Activated T-cell treated with anti-CD3 and anti-CD28 coated beads, Interleukin-2, amount 50 U/mL, for 24 hours (primary cell): ENCODE measurements around the gene SLC25A13.
"Not testable (repeated sequence)": the region's sequence is repeated elsewhere in the genome, so short reads cannot be mapped to it uniquely, and the experiment has no call there.

Experiments used
- DNase-seq: peaks from one replicate; pipeline ENCODE4 v3.0.0-alpha.2; 2020
- H3K27ac Mint-ChIP-seq: 2 replicates; pipeline ENCODE4 v1.8.0; 2020; ENCODE audit warnings: mild to moderate bottlenecking, mixed read lengths
- H3K27me3 Mint-ChIP-seq: 2 replicates; pipeline ENCODE4 v1.8.0; 2020; ENCODE audit warnings: mixed read lengths
- H3K36me3 Mint-ChIP-seq: 2 replicates; pipeline ENCODE4 v1.8.0; 2020; ENCODE audit warnings: low read depth, mixed read lengths
- H3K4me1 Mint-ChIP-seq: 2 replicates; pipeline ENCODE4 v1.8.0; 2020; ENCODE audit warnings: low read depth, mixed read lengths
- H3K4me3 Mint-ChIP-seq: 2 replicates; pipeline ENCODE4 v1.8.0; 2020; ENCODE audit warnings: mild to moderate bottlenecking, moderate library complexity, mixed read lengths
- H3K9me3 Mint-ChIP-seq: 2 replicates; pipeline ENCODE4 v1.8.0; 2020; ENCODE audit warnings: mixed read lengths

Gene SLC25A13

GRCh38 chr7:96331775-96332174 lies 9.9 kb upstream of the SLC25A13 start:
- no peak for DNase-seq
- Mint-ChIP-seq H3K27ac (no peak overlapping the region), H3K4me3 (no peak overlapping the region), H3K4me1 (peaks cover 3% of the 10 kb centered on the region), H3K36me3 (no peaks in the 10 kb centered on the region), H3K27me3 (peaks cover 3% of the 10 kb centered on the region), H3K9me3 (no peaks in the 10 kb centered on the region)

- DNase-seq, result no peak
- Mint-ChIP-seq H3K9me3 (no peaks in the 10 kb centered on the region), H3K4me3 (no peak overlapping the region), H3K27me3 (peaks cover 3% of the 10 kb centered on the region), H3K27ac (no peak overlapping the region), H3K36me3 (no peaks in the 10 kb centered on the region), H3K4me1 (peaks cover 7% of the 10 kb centered on the region)
Observed at GRCh38 chr7:96331233-96331632, 9.3 kb upstream of the SLC25A13 start.

- Mint-ChIP-seq H3K36me3 (no peaks in the 10 kb centered on the region), H3K9me3 (no peaks in the 10 kb centered on the region), H3K4me3 (no peak overlapping the region), H3K27me3 (peaks cover 3% of the 10 kb centered on the region), H3K27ac (no peak overlapping the region), H3K4me1 (peaks cover 7% of the 10 kb centered on the region)
- no peak for DNase-seq
Observed at GRCh38 chr7:96330193-96330592, 8.3 kb upstream of the SLC25A13 start.

GRCh38 chr7:96329241-96329640 lies 7.3 kb upstream of the SLC25A13 start:
- no peak for DNase-seq
- Mint-ChIP-seq H3K27me3 (peaks cover 3% of the 10 kb centered on the region), H3K4me3 (no peak overlapping the region), H3K9me3 (no peaks in the 10 kb centered on the region), H3K36me3 (no peaks in the 10 kb centered on the region), H3K27ac (no peak overlapping the region), H3K4me1 (peaks cover 8% of the 10 kb centered on the region)

- Mint-ChIP-seq H3K9me3 (no peaks in the 10 kb centered on the region), H3K36me3 (no peaks in the 10 kb centered on the region), H3K27ac (no peak overlapping the region), H3K27me3 (peaks cover 5% of the 10 kb centered on the region), H3K4me1 (peaks cover 19% of the 10 kb centered on the region), H3K4me3 (no peak overlapping the region)
- DNase-seq, result no peak
Observed at GRCh38 chr7:96328016-96328415, 6.1 kb upstream of the SLC25A13 start.

- Mint-ChIP-seq H3K4me1 (peaks cover 25% of the 10 kb centered on the region), H3K4me3 (no peak overlapping the region), H3K36me3 (no peaks in the 10 kb centered on the region), H3K27me3 (peaks cover 2% of the 10 kb centered on the region), H3K27ac (no peak overlapping the region), H3K9me3 (no peaks in the 10 kb centered on the region)
- no peak for DNase-seq
Observed at GRCh38 chr7:96327429-96327828, 5.5 kb upstream of the SLC25A13 start.

GRCh38 chr7:96326752-96327151 lies 4.9 kb upstream of the SLC25A13 start:
- peaks cover 29% of the 10 kb centered on the region for H3K4me1 Mint-ChIP-seq
- H3K27me3 Mint-ChIP-seq, H3K27ac Mint-ChIP-seq, H3K4me3 Mint-ChIP-seq, H3K36me3 Mint-ChIP-seq, H3K9me3 Mint-ChIP-seq, DNase-seq: not testable (repeated sequence)

- H3K4me3 Mint-ChIP-seq, result peak overlapping the region; percentile 90
- peaks cover 2% of the 10 kb centered on the region for H3K27me3 Mint-ChIP-seq
- peaks cover 5% of the 10 kb centered on the region for H3K36me3 Mint-ChIP-seq
- peak overlapping the region; percentile 88 for H3K27ac Mint-ChIP-seq
- peaks cover 59% of the 10 kb centered on the region for H3K4me1 Mint-ChIP-seq
- DNase-seq, result no peak
- no peaks in the 10 kb centered on the region for H3K9me3 Mint-ChIP-seq
Observed at GRCh38 chr7:96322847-96323461, 1.1 kb upstream of the SLC25A13 start.

GRCh38 chr7:96322373-96322695 lies 436 bp upstream of the SLC25A13 start:
- H3K27ac Mint-ChIP-seq, result peak overlapping the region; percentile 88
- peaks cover 2% of the 10 kb centered on the region for H3K27me3 Mint-ChIP-seq
- no peak for DNase-seq

GRCh38 chr7:96321031-96321657 lies 754 bp downstream of the SLC25A13 start:
- DNase-seq, result no peak
- peak overlapping the region; percentile 90 for H3K4me3 Mint-ChIP-seq
- H3K27me3 Mint-ChIP-seq, result peaks cover 2% of the 10 kb centered on the region
- H3K36me3 Mint-ChIP-seq, result peaks cover 10% of the 10 kb centered on the region
- H3K4me1 Mint-ChIP-seq, result peaks cover 60% of the 10 kb centered on the region
- H3K27ac Mint-ChIP-seq, result peak overlapping the region; percentile 99
- no peaks in the 10 kb centered on the region for H3K9me3 Mint-ChIP-seq

More at GRCh38 chr7:96322373-96322695, 436 bp upstream of the SLC25A13 start:
- peaks cover 63% of the 10 kb centered on the region for H3K4me1 Mint-ChIP-seq
- peak overlapping the region; percentile 90 for H3K4me3 Mint-ChIP-seq
- peaks cover 7% of the 10 kb centered on the region for H3K36me3 Mint-ChIP-seq
- no peaks in the 10 kb centered on the region for H3K9me3 Mint-ChIP-seq

GRCh38 chr7:96320442-96320841 lies 1.5 kb downstream of the SLC25A13 start:
- peak overlapping the region; percentile 90 for H3K4me3 Mint-ChIP-seq
- no peak for DNase-seq
- H3K27me3 Mint-ChIP-seq, result peaks cover 2% of the 10 kb centered on the region
- H3K4me1 Mint-ChIP-seq, result peaks cover 61% of the 10 kb centered on the region
- H3K36me3 Mint-ChIP-seq, result peaks cover 12% of the 10 kb centered on the region
- peak overlapping the region; percentile 99 for H3K27ac Mint-ChIP-seq
- no peaks in the 10 kb centered on the region for H3K9me3 Mint-ChIP-seq

GRCh38 chr7:96319439-96319838 lies 2.5 kb downstream of the SLC25A13 start:
- Mint-ChIP-seq H3K9me3 (no peaks in the 10 kb centered on the region), H3K36me3 (peaks cover 14% of the 10 kb centered on the region), H3K4me3 (no peak overlapping the region), H3K27ac (no peak overlapping the region), H3K4me1 (peaks cover 68% of the 10 kb centered on the region), H3K27me3 (peaks cover 2% of the 10 kb centered on the region)
- DNase-seq, result no peak

GRCh38 chr7:96316949-96317348 lies 4.9 kb downstream of the SLC25A13 start:
- no peak for DNase-seq
- Mint-ChIP-seq H3K36me3 (peaks cover 22% of the 10 kb centered on the region), H3K4me3 (no peak overlapping the region), H3K27ac (no peak overlapping the region), H3K4me1 (peaks cover 60% of the 10 kb centered on the region), H3K9me3 (no peaks in the 10 kb centered on the region), H3K27me3 (no peaks in the 10 kb centered on the region)

- H3K27me3 Mint-ChIP-seq, result no peaks in the 10 kb centered on the region
- no peak overlapping the region for H3K27ac Mint-ChIP-seq
- H3K4me3 Mint-ChIP-seq, result no peak overlapping the region
- H3K36me3 Mint-ChIP-seq, result peaks cover 23% of the 10 kb centered on the region
- no peaks in the 10 kb centered on the region for H3K9me3 Mint-ChIP-seq
- peaks cover 59% of the 10 kb centered on the region for H3K4me1 Mint-ChIP-seq
- DNase-seq, result no peak
Observed at GRCh38 chr7:96315125-96315512, 6.8 kb downstream of the SLC25A13 start.

- Mint-ChIP-seq H3K27ac (no peak overlapping the region), H3K9me3 (no peaks in the 10 kb centered on the region), H3K27me3 (no peaks in the 10 kb centered on the region), H3K4me3 (no peak overlapping the region), H3K4me1 (peaks cover 56% of the 10 kb centered on the region), H3K36me3 (peaks cover 25% of the 10 kb centered on the region)
- DNase-seq, result no peak
Observed at GRCh38 chr7:96314402-96315124, 7.3 kb downstream of the SLC25A13 start.
